SK-N-SH (cell line): ENCODE measurements around the gene TRPT1.

Experiments
- CTCF ChIP-seq: fragments of 200-600 bp; sonication (generic); IDR thresholded peaks from 2 replicates; pipeline ENCODE4 v1.6.1; 2017; ENCODE audit warnings: antibody characterized with exemption, mild to moderate bottlenecking, moderate library complexity
- EZH2phosphoT487 ChIP-seq: fragments of 200-600 bp; sonication (generic); IDR thresholded peaks from 2 replicates; pipeline ENCODE4 v1.6.1; 2017; ENCODE audit warnings: low read depth, mixed run types, mild to moderate bottlenecking, antibody characterized with exemption, moderate library complexity, borderline replicate concordance
- FOXM1 ChIP-seq: IDR thresholded peaks from 2 replicates; pipeline ENCODE4 v1.4.0; 2012; ENCODE audit warnings: low read depth, mild to moderate bottlenecking
- JUND ChIP-seq: IDR thresholded peaks from 2 replicates; pipeline ENCODE4 v1.4.0; 2012
- PBX3 ChIP-seq: IDR thresholded peaks from 2 replicates; pipeline ENCODE4; 2012
- REST ChIP-seq: IDR thresholded peaks from 2 replicates; pipeline ENCODE4 v1.6.1; 2012; ENCODE audit warnings: mild to moderate bottlenecking, low read depth, low read length, moderate library complexity
- SIN3A ChIP-seq: IDR thresholded peaks from 2 replicates; pipeline ENCODE4 v1.6.1; 2012; ENCODE audit warnings: low read depth, mild to moderate bottlenecking, low read length, moderate library complexity, borderline replicate concordance
- TAF1 ChIP-seq: IDR thresholded peaks from 2 replicates; pipeline ENCODE4 v1.6.1; 2012; ENCODE audit warnings: low read depth, mild to moderate bottlenecking, low read length, moderate library complexity, borderline replicate concordance
- ZBTB33 ChIP-seq: IDR thresholded peaks from 2 replicates; pipeline ENCODE4 v1.4.0; 2012; ENCODE audit warnings: low read depth, borderline replicate concordance
- TF ChIP-seq, protein P1 (sequence below): fragments of 150-350 bp; IDR thresholded peaks from 2 replicates; pipeline ENCODE4 v1.6.1; 2017; ENCODE audit warnings: antibody characterized with exemption, low read length, low read depth, borderline replicate concordance

DNA sequence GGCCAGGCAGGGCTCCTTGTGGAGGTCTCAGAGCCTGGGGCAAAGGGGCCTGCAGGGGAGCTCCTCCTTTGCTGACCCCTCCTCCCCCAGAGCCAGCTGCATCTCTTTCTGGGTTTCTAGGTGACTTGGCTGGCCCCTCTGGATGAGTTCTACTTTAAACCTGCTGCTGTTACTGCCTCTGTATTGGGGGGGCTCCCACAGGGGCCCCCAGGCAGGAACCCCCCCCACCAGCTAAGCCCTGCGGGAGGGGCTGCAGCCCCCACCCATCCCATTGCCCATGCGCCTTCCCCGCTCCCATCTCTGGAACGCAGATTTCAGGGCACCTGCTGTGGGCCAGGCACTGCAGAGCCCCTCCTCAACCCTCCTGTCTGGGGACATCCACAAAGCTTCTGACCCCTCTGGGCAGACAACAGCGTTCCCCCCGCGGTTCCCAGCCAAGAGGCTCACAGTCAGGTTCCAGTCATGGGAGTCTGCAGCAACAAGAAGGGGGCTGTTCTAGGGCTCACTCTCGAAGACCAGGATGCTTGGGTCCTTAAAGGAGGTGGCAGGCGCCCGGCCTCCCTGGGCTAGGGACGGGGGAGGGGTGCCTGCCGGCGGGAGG lies 24.5 kb upstream of the TRPT1 start:
- TF ChIP-seq TAF1 (no peak), JUND (no peak), CTCF (no peak), PBX3 (no peak), FOXM1 (no peak), ZBTB33 (no peak), SIN3A (no peak), REST (no peak), EZH2phosphoT487 (no peak)
- TF ChIP-seq, protein P1, sequence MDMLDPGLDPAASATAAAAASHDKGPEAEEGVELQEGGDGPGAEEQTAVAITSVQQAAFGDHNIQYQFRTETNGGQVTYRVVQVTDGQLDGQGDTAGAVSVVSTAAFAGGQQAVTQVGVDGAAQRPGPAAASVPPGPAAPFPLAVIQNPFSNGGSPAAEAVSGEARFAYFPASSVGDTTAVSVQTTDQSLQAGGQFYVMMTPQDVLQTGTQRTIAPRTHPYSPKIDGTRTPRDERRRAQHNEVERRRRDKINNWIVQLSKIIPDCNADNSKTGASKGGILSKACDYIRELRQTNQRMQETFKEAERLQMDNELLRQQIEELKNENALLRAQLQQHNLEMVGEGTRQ, result no peak
